ENCODE data around the gene ING5. TPM values are rescaled to one million over a fixed set of nuclear protein-coding genes. Genes with fewer than 3 reads are reported as not detected.

Gene ING5
- total RNA-seq: 10 to 100 TPM; 24.2 to 33.0 (median 26.4) TPM

DNA sequence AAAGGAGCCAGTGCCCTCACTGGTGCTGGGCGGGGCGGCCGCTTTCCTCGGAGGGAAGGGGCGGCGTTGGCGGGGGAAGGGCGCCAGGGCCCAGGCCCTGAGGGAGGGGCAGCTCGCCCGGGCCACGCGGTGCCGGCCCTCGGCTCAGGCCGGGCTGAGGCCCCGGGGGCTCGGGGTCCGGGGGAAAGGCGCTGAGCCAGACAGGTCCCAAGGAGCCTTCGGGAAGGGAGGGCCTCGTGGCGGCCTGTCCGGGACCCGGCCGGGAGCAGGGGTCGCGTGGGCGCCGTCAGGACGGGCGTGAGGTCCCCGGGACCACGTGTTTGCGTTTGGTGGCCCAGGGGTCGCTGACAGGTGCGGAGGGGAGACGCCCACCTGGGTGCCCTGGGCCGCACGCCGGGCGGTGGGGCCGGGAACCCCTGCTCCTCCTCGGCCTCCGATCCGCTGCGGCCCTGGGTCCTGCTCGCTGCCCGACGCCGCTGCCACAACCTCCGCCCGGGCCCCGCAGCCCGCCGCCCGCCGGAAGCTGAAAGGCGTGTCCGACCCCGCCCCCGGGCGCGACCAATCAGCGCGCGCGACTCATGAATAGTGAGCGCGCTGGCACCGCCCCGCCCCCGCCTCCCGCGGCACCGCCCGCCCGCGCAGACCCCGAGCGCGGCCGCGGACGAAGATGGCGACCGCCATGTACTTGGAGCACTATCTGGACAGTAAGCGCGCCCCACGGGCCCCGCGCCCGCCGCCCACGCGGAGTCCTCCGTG lies at the start of gene ING5:
TSS of gene ING5 (plus strand) at position 641 of the 756 bp plus-strand sequence. CDS start at position 668, 27 bp downstream.
- TF ChIP-seq, protein P1, sequence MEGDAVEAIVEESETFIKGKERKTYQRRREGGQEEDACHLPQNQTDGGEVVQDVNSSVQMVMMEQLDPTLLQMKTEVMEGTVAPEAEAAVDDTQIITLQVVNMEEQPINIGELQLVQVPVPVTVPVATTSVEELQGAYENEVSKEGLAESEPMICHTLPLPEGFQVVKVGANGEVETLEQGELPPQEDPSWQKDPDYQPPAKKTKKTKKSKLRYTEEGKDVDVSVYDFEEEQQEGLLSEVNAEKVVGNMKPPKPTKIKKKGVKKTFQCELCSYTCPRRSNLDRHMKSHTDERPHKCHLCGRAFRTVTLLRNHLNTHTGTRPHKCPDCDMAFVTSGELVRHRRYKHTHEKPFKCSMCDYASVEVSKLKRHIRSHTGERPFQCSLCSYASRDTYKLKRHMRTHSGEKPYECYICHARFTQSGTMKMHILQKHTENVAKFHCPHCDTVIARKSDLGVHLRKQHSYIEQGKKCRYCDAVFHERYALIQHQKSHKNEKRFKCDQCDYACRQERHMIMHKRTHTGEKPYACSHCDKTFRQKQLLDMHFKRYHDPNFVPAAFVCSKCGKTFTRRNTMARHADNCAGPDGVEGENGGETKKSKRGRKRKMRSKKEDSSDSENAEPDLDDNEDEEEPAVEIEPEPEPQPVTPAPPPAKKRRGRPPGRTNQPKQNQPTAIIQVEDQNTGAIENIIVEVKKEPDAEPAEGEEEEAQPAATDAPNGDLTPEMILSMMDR (IDR thresholded peaks at IDR 0.05): no peak
- ATAC-seq (ENCODE audit: low FRiP score): peak; percentile 88
- DNase-seq (ENCODE audit: low spot score): peak; percentile 93

DNA sequence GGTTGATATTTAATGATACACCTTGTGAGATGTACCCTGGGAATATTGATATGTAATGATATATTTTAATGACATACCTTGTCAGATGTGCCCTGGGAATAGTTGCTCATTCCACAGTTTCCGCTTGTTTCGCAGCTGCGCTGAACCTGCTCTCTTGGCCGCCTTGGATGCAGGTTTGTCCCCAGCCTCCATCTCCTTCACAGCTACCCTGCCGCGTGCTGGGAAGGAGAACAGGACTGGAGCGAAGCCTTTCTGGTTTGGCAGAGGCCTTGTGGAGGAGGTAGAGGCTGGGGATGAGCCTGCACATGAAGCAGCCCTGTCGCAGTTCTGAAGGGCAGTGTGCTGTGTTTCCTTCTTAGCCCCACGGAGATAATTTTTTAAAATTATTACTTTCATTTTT lies 49.7 kb upstream of the ING5 start:
- no peak for DNase-seq (ENCODE audit: low spot score)
- TF ChIP-seq, protein P1 (IDR thresholded peaks at IDR 0.05): no peak
- no peak for ATAC-seq (ENCODE audit: low FRiP score)

DNA sequence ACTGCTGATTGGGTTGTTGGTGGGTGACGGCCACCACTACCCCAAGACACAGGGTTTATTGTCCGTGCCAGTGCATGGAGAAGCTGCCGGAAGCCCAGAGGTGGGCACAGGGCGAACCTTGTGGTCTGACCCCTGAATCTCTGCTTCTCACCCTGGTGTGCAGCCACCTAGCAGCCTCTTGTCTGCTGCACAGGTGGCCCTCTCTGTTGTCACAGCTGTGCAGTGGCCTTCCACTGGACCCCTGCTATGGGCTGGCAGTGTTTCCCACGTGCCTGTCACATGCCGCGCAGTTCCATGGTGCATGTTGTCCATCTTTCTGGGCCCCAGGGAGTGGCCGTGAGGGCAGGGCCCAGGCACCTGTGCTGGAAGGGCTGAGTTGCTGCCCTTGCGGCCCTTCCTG lies 49.1 kb upstream of the ING5 start:
- no peak for DNase-seq (ENCODE audit: low spot score)
- no peak for ATAC-seq (ENCODE audit: low FRiP score)
- TF ChIP-seq, protein P1 (IDR thresholded peaks at IDR 0.05): no peak

DNA sequence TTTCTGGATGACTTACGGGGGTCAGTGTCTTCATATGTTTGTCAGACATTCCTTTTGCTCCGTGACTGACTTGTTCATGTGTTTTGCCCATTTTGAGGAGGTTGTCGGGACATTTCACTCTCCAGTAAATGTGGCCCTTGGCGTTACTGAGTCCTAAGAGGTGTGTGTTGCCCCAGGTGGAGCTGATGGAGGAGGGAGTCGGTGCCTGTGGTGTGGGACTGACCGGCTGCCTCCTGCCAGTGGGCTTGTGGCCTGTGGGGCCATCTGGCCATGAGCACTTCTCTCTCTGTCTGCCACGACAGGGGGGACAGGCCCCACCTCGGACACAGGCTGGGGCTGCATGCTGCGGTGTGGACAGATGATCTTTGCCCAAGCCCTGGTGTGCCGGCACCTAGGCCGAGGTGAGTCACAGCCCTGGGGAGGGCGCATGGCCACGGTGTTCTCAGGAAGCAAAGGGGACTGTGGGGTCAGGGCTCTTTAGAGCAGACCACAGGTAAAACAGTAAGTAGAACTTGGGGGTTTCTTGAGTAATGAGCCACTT lies 48.6 kb upstream of the ING5 start:
- TF ChIP-seq, protein P1 (IDR thresholded peaks at IDR 0.05): no peak
- DNase-seq (ENCODE audit: low spot score) (no peak), ATAC-seq (ENCODE audit: low FRiP score) (no peak)

DNA sequence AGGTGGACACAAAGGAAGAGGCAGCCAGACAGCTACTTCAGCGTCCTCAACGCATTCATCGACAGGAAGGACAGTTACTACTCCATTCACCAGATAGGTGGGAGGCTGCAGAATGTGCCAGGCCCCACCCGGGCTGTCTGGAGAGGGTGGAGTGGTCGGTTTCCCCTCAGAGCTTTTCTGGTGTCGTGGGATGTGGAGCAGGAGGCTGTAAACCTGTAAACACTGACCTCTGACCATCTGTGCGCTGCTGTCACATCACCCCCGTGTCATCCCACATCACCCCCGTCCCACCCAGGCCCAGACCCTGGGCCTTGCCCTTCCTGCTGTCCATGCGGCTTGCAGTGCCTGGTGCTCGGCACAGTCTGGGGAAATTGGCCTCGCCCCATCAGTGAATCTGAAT lies 47.3 kb upstream of the ING5 start:
- ATAC-seq (ENCODE audit: low FRiP score): no peak
- TF ChIP-seq, protein P1 (IDR thresholded peaks at IDR 0.05): no peak
- no peak for DNase-seq (ENCODE audit: low spot score)

DNA sequence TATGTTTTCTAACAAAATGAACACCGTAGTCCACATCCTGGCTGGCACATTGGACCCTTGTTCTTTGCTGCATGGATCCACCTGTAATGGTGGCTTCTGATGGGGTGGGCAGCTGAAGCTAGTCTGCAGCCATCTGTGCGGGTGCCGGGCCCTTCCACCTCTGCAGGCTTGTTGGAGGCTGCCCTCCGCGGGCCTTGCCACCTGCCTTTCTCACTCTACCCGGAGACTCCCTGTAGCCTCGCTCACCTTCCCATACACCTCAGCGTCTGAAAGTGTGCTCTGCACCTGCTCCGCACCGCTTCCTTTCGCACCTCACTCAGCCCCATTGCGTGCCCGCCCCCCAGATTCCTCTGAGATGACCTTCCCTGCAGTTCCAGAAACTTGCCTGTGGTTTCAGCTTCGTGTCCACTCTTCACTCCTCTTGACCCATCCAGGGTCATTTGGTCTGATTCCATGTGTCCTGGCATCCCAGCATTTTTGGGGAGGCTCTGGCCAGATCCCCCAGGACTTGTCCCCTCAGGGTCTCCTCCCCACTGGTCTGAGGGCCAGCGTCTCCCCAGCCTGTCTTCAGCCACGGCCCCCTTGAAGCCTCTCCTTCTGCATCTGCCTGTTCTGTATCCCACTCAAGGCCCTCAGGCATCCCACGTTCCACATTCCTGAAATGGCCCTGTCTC lies 46.2 kb upstream of the ING5 start:
- DNase-seq (ENCODE audit: low spot score): no peak
- ATAC-seq (ENCODE audit: low FRiP score): no peak

More for the DNA sequence above, 46.2 kb upstream of the ING5 start:
- TF ChIP-seq, protein P1 (IDR thresholded peaks at IDR 0.05): no peak
